HEK293 (cell line): ENCODE results near the gene TDRD10.

ENCODE experiments used
- CTCF ChIP-seq: fragments of 450-650 bp; formaldehyde crosslinking; IDR thresholded peaks from 2 replicates; pipeline ENCODE4 v1.5.1; 2016; ENCODE audit warnings: missing biosample characterization, missing genetic modification characterization
- REST ChIP-seq: fragments of 450-650 bp; formaldehyde crosslinking; IDR thresholded peaks from 2 replicates; pipeline ENCODE4 v1.5.1; 2016; ENCODE audit warnings: missing biosample characterization, missing genetic modification characterization
- TSHZ1 ChIP-seq: fragments of 450-650 bp; formaldehyde crosslinking; IDR thresholded peaks from 2 replicates; pipeline ENCODE4 v1.5.1; 2016; ENCODE audit warnings: missing biosample characterization, missing genetic modification characterization, borderline replicate concordance
- ZBTB7A ChIP-seq: fragments of 450-650 bp; formaldehyde crosslinking; IDR thresholded peaks from 2 replicates; pipeline ENCODE4 v1.5.1; 2016; ENCODE audit warnings: low read depth, missing biosample characterization, missing genetic modification characterization
- ZBTB8A ChIP-seq: fragments of 450-650 bp; formaldehyde crosslinking; IDR thresholded peaks from 2 replicates; pipeline ENCODE4 v1.5.1; 2016; ENCODE audit warnings: missing biosample characterization, missing genetic modification characterization
- ZFP69B ChIP-seq: fragments of 450-650 bp; formaldehyde crosslinking; IDR thresholded peaks from 2 replicates; pipeline ENCODE4 v1.5.1; 2016; ENCODE audit warnings: missing biosample characterization, missing genetic modification characterization
- ZNF202 ChIP-seq: fragments of 450-650 bp; formaldehyde crosslinking; IDR thresholded peaks from 2 replicates; pipeline ENCODE4 v1.5.1; 2016; ENCODE audit warnings: missing biosample characterization, missing genetic modification characterization, borderline replicate concordance
- ZNF449 ChIP-seq: fragments of 450-650 bp; formaldehyde crosslinking; IDR thresholded peaks from 2 replicates; pipeline ENCODE4 v1.5.1; 2017; ENCODE audit warnings: missing biosample characterization, mild to moderate bottlenecking, missing genetic modification characterization, moderate library complexity
- ZNF529 ChIP-seq: fragments of 450-650 bp; formaldehyde crosslinking; IDR thresholded peaks from 2 replicates; pipeline ENCODE4 v1.5.1; 2017; ENCODE audit warnings: missing genetic modification characterization, missing biosample characterization; ENCODE audit not compliant: insufficient replicate concordance

GRCh38 chr1:154558720-154559465, 56.9 kb downstream of the TDRD10 start:
- TF ChIP-seq CTCF (tag by site-specific recombination) (no peak; the same call in 1 of the 2 replicates), TSHZ1 (tag by site-specific recombination) (peak; percentile 72), REST (tag by site-specific recombination) (no peak; the same call in none of the 2 replicates), ZNF202 (tag by site-specific recombination) (no peak), ZNF449 (tag by site-specific recombination) (0 out of 2 replicates have a peak, but pooled peaks have one; percentile 49), ZBTB7A (tag by site-specific recombination) (peak; percentile 96), ZBTB8A (tag by site-specific recombination) (peak; percentile 94), ZFP69B (tag by site-specific recombination) (peak; percentile 81), ZNF529 (tag by site-specific recombination) (no peak)
